ENCODE measurements around the gene SOX2. TPM values are rescaled to one million over a fixed set of nuclear protein-coding genes. Genes with fewer than 3 reads are reported as not detected.
A peak's percentile ranks its signal among the peaks of the same experiment; 100 is the strongest.

Gene SOX2
- total RNA-seq, 1 donor from 2014 or later = 0.10 TPM

GRCh38 chr3:181719991-181720680, 8.4 kb downstream of the SOX2 start:
- H3K36me3 Mint-ChIP-seq (ENCODE audit: low read depth) = peaks cover 2% of the 10 kb centered on the region
- no peak overlapping the region for H3K27ac Mint-ChIP-seq
- no peak for DNase-seq (ENCODE audit: low spot score)
- H3K9me3 Mint-ChIP-seq = no peaks in the 10 kb centered on the region
- intact Hi-C loops (cut with micrococcal nuclease) = no loop called here
- H3K27me3 Mint-ChIP-seq (ENCODE audit: insufficient read depth) = peaks cover 94% of the 10 kb centered on the region
- no peak overlapping the region for H3K4me3 Mint-ChIP-seq
- peaks cover 4% of the 10 kb centered on the region for H3K4me1 Mint-ChIP-seq (ENCODE audit: low read depth)

- intact Hi-C loops (cut with micrococcal nuclease) = no loop called here
- Mint-ChIP-seq H3K36me3 (ENCODE audit: low read depth) (peaks cover 2% of the 10 kb centered on the region), H3K9me3 (no peaks in the 10 kb centered on the region), H3K4me3 (no peak overlapping the region), H3K27me3 (ENCODE audit: insufficient read depth) (peaks cover 89% of the 10 kb centered on the region), H3K27ac (no peak overlapping the region), H3K4me1 (ENCODE audit: low read depth) (peaks cover 4% of the 10 kb centered on the region)
- no peak for DNase-seq (ENCODE audit: low spot score)
These were observed 9.5 kb downstream of the SOX2 start for GRCh38 chr3:181721046-181721875.

GRCh38 chr3:181722156-181722555, 10.4 kb downstream of the SOX2 start:
- peaks cover 2% of the 10 kb centered on the region for H3K36me3 Mint-ChIP-seq (ENCODE audit: low read depth)
- peaks cover 4% of the 10 kb centered on the region for H3K4me1 Mint-ChIP-seq (ENCODE audit: low read depth)
- no peak overlapping the region for H3K27ac Mint-ChIP-seq
- no peak overlapping the region for H3K4me3 Mint-ChIP-seq
- intact Hi-C loops (cut with micrococcal nuclease) = no loop called here
- no peaks in the 10 kb centered on the region for H3K9me3 Mint-ChIP-seq
- DNase-seq (ENCODE audit: low spot score) = no peak
- peaks cover 90% of the 10 kb centered on the region for H3K27me3 Mint-ChIP-seq (ENCODE audit: insufficient read depth)

- H3K9me3 Mint-ChIP-seq = no peaks in the 10 kb centered on the region
- H3K4me1 Mint-ChIP-seq (ENCODE audit: low read depth) = peaks cover 10% of the 10 kb centered on the region
- H3K27ac Mint-ChIP-seq = peak overlapping the region; percentile 84
- peaks cover 2% of the 10 kb centered on the region for H3K36me3 Mint-ChIP-seq (ENCODE audit: low read depth)
- no peak for DNase-seq (ENCODE audit: low spot score)
- intact Hi-C loops (cut with micrococcal nuclease) = loop anchor here (1.0 kb wide), 1 partner anchor 13 kb away; no protein-coding TSS in a partner anchor
- H3K4me3 Mint-ChIP-seq = no peak overlapping the region
- peaks cover 89% of the 10 kb centered on the region for H3K27me3 Mint-ChIP-seq (ENCODE audit: insufficient read depth)
These were observed 11.2 kb downstream of the SOX2 start for GRCh38 chr3:181722766-181723425.

GRCh38 chr3:181723625-181724191, 12.0 kb downstream of the SOX2 start:
- DNase-seq (ENCODE audit: low spot score) = no peak
- peaks cover 10% of the 10 kb centered on the region for H3K4me1 Mint-ChIP-seq (ENCODE audit: low read depth)
- intact Hi-C loops (cut with micrococcal nuclease) = loop anchor here (1.0 kb wide), 1 partner anchor 13 kb away; no protein-coding TSS in a partner anchor
- H3K9me3 Mint-ChIP-seq = peaks cover under 1% of the 10 kb centered on the region
- peaks cover 88% of the 10 kb centered on the region for H3K27me3 Mint-ChIP-seq (ENCODE audit: insufficient read depth)
- peaks cover 2% of the 10 kb centered on the region for H3K36me3 Mint-ChIP-seq (ENCODE audit: low read depth)
- H3K4me3 Mint-ChIP-seq = no peak overlapping the region
- peak overlapping the region; percentile 84 for H3K27ac Mint-ChIP-seq

- peaks cover 89% of the 10 kb centered on the region for H3K27me3 Mint-ChIP-seq (ENCODE audit: insufficient read depth)
- no peak for DNase-seq (ENCODE audit: low spot score)
- peak overlapping the region; percentile 4 for H3K4me3 Mint-ChIP-seq
- H3K4me1 Mint-ChIP-seq (ENCODE audit: low read depth) = peaks cover 10% of the 10 kb centered on the region
- intact Hi-C loops (cut with micrococcal nuclease) = no loop called here
- peak overlapping the region; percentile 84 for H3K27ac Mint-ChIP-seq
- H3K9me3 Mint-ChIP-seq = peaks cover 4% of the 10 kb centered on the region
- H3K36me3 Mint-ChIP-seq (ENCODE audit: low read depth) = peaks cover 2% of the 10 kb centered on the region
These were observed 12.7 kb downstream of the SOX2 start for GRCh38 chr3:181724192-181724965.

- Mint-ChIP-seq H3K27ac (peak overlapping the region; percentile 73), H3K4me3 (no peak overlapping the region), H3K9me3 (peaks cover 4% of the 10 kb centered on the region), H3K4me1 (ENCODE audit: low read depth) (peaks cover 10% of the 10 kb centered on the region), H3K27me3 (ENCODE audit: insufficient read depth) (peaks cover 87% of the 10 kb centered on the region), H3K36me3 (ENCODE audit: low read depth) (peaks cover 2% of the 10 kb centered on the region)
- DNase-seq (ENCODE audit: low spot score) = no peak
- intact Hi-C loops (cut with micrococcal nuclease) = loop anchor here (5.0 kb wide), 2 partner anchors 33 to 957 kb away; no protein-coding TSS in a partner anchor
These were observed 13.5 kb downstream of the SOX2 start for GRCh38 chr3:181725131-181725731.

- peaks cover 81% of the 10 kb centered on the region for H3K27me3 Mint-ChIP-seq (ENCODE audit: insufficient read depth)
- H3K36me3 Mint-ChIP-seq (ENCODE audit: low read depth) = peaks cover 2% of the 10 kb centered on the region
- H3K4me1 Mint-ChIP-seq (ENCODE audit: low read depth) = peaks cover 10% of the 10 kb centered on the region
- peak overlapping the region; percentile 73 for H3K27ac Mint-ChIP-seq
- H3K4me3 Mint-ChIP-seq = no peak overlapping the region
- no peak for DNase-seq (ENCODE audit: low spot score)
- intact Hi-C loops (cut with micrococcal nuclease) = loop anchor here (5.0 kb wide), 2 partner anchors 34 to 956 kb away; no protein-coding TSS in a partner anchor
- H3K9me3 Mint-ChIP-seq = peaks cover 4% of the 10 kb centered on the region
These were observed 14.1 kb downstream of the SOX2 start for GRCh38 chr3:181725830-181726229.

- intact Hi-C loops (cut with micrococcal nuclease) = loop anchor here (1.0 to 5.0 kb wide), 3 partner anchors 26 to 956 kb away; no protein-coding TSS in a partner anchor
- Mint-ChIP-seq H3K27me3 (ENCODE audit: insufficient read depth) (peaks cover 73% of the 10 kb centered on the region), H3K27ac (no peak overlapping the region), H3K36me3 (ENCODE audit: low read depth) (peaks cover 2% of the 10 kb centered on the region), H3K4me3 (peak overlapping the region; percentile 51), H3K4me1 (ENCODE audit: low read depth) (peaks cover 10% of the 10 kb centered on the region), H3K9me3 (peaks cover 4% of the 10 kb centered on the region)
- DNase-seq (ENCODE audit: low spot score) = no peak
These were observed 14.9 kb downstream of the SOX2 start for GRCh38 chr3:181726351-181727330.

DNA sequence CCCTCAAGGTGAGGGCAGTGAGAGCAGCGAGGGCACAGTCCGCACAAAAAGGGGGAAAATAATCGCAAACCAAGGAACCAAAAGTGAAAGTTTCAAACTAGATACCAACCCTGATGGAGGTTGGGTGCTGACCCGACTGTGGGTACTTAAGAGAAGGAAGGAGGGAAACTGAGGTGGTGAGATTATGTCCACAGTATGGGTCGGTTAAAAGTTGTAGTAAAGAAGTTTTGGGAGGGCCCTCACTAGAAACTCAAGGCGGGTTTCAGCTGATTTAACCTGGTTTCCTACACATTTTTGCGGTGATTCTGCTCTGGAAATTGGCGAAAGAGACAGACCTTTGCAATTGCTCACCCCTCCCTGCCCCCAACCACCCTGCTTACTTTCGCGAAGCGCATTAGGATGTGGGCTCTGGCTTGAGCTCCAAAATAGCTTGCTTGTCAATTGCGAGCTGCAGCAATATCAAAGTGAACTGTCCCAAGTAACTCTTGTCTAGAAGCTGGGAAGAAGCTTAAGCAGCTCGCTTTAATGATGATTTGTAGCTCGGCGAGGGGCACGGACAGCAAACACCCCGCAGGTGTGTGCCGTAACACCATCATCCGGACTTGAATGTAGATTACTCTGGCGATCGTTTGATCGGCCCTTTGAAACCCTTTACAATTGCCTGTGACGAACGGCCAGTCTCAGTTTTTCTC, 15.8 kb downstream of the SOX2 start:
- H3K27ac Mint-ChIP-seq = peak overlapping the region; percentile 61
- DNase-seq (ENCODE audit: low spot score) = no peak
- peaks cover 2% of the 10 kb centered on the region for H3K36me3 Mint-ChIP-seq (ENCODE audit: low read depth)
- H3K9me3 Mint-ChIP-seq = peaks cover 4% of the 10 kb centered on the region
- peak overlapping the region; percentile 51 for H3K4me3 Mint-ChIP-seq
- intact Hi-C loops (cut with micrococcal nuclease) = loop anchor here (1.0 to 5.0 kb wide), 3 partner anchors 27 to 955 kb away; no protein-coding TSS in a partner anchor
- H3K27me3 Mint-ChIP-seq (ENCODE audit: insufficient read depth) = peaks cover 66% of the 10 kb centered on the region
- peaks cover 10% of the 10 kb centered on the region for H3K4me1 Mint-ChIP-seq (ENCODE audit: low read depth)

Data from activated T-helper 1 cell treated with anti-CD3 and anti-CD28 coated beads, Interleukin-12 subunit alpha, Interleukin-12 subunit beta, Interleukin-2, Interleukin-4 antibody, amounts not matched to agents 30 ng/mL and 10 ng/mL and 1 ng/mL, durations not matched to agents 14 hours and 24 hours and 36 hours (primary cell).